ENCODE measurements around the gene DISC1. TPM values are rescaled to one million over a fixed set of nuclear protein-coding genes. Genes with fewer than 3 reads are reported as not detected.
"Not testable (repeated sequence)": the region's sequence is repeated elsewhere in the genome, so short reads cannot be mapped to it uniquely, and the experiment has no call there.

DISC1 gene
- total RNA-seq, 1 donor from 2014 or later, result 12.3 TPM

- H3K4me3 ChIP-seq, result no peak overlapping the region
- no peaks in the 10 kb centered on the region for H3K36me3 ChIP-seq
- TF ChIP-seq CTCF (IDR thresholded peaks at IDR 0.05) (no peak), POLR2AphosphoS5 (IDR thresholded peaks at IDR 0.05; ENCODE audit: insufficient read depth in 1 of 2, low read depth in 1 of 2) (no peak), POLR2A (IDR thresholded peaks at IDR 0.05) (no peak)
- no peaks in the 10 kb centered on the region for H3K27me3 ChIP-seq
- no peak for DNase-seq (ENCODE audit: extremely low spot score in 2 of 2)
- H3K9me3 ChIP-seq, result no peaks in the 10 kb centered on the region
- H3K4me1 ChIP-seq, result no peaks in the 10 kb centered on the region
- intact Hi-C loops (cut with DNase I), result no loop called here
- H3K27ac ChIP-seq, result no peak overlapping the region
Observed at GRCh38 chr1:231638647-231639046, 12.1 kb downstream of the DISC1 start.

- no peaks in the 10 kb centered on the region for H3K27me3 ChIP-seq
- no peaks in the 10 kb centered on the region for H3K4me1 ChIP-seq
- H3K27ac ChIP-seq, result no peak overlapping the region
- DNase-seq (ENCODE audit: extremely low spot score in 2 of 2), result no peak
- TF ChIP-seq CTCF (IDR thresholded peaks at IDR 0.05), result no peak
- TF ChIP-seq POLR2AphosphoS5 (IDR thresholded peaks at IDR 0.05; ENCODE audit: insufficient read depth in 1 of 2, low read depth in 1 of 2), result no peak
- TF ChIP-seq POLR2A (IDR thresholded peaks at IDR 0.05), result no peak
- intact Hi-C loops (cut with DNase I), result no loop called here
- H3K9me3 ChIP-seq, result no peaks in the 10 kb centered on the region
- no peaks in the 10 kb centered on the region for H3K36me3 ChIP-seq
- no peak overlapping the region for H3K4me3 ChIP-seq
Observed at GRCh38 chr1:231639819-231640218, 13.2 kb downstream of the DISC1 start.

GRCh38 chr1:231641444-231641843, 14.9 kb downstream of the DISC1 start:
- H3K4me1 ChIP-seq; H3K27me3 ChIP-seq; H3K36me3 ChIP-seq; DNase-seq (ENCODE audit: extremely low spot score in 2 of 2); intact Hi-C loops (cut with DNase I); H3K4me3 ChIP-seq; H3K9me3 ChIP-seq; H3K27ac ChIP-seq: not testable (repeated sequence)

GRCh38 chr1:231642061-231642460, 15.5 kb downstream of the DISC1 start:
- H3K27ac ChIP-seq; H3K36me3 ChIP-seq; intact Hi-C loops (cut with DNase I); H3K4me1 ChIP-seq; H3K4me3 ChIP-seq; DNase-seq (ENCODE audit: extremely low spot score in 2 of 2); H3K9me3 ChIP-seq; H3K27me3 ChIP-seq: not testable (repeated sequence)

- Histone ChIP-seq H3K27ac (no peak overlapping the region), H3K36me3 (no peaks in the 10 kb centered on the region), H3K9me3 (no peaks in the 10 kb centered on the region), H3K4me1 (no peaks in the 10 kb centered on the region), H3K4me3 (no peak overlapping the region), H3K27me3 (no peaks in the 10 kb centered on the region)
- intact Hi-C loops (cut with DNase I), result no loop called here
- DNase-seq (ENCODE audit: extremely low spot score in 2 of 2), result no peak
- TF ChIP-seq CTCF (IDR thresholded peaks at IDR 0.05) (no peak), POLR2AphosphoS5 (IDR thresholded peaks at IDR 0.05; ENCODE audit: insufficient read depth in 1 of 2, low read depth in 1 of 2) (no peak), POLR2A (IDR thresholded peaks at IDR 0.05) (no peak)
Observed at GRCh38 chr1:231642618-231643017, 16.0 kb downstream of the DISC1 start.

GRCh38 chr1:231643071-231643934, 16.7 kb downstream of the DISC1 start:
- Histone ChIP-seq H3K9me3 (no peaks in the 10 kb centered on the region), H3K4me3 (no peak overlapping the region), H3K27ac (no peak overlapping the region), H3K4me1 (no peaks in the 10 kb centered on the region), H3K36me3 (no peaks in the 10 kb centered on the region), H3K27me3 (no peaks in the 10 kb centered on the region)
- TF ChIP-seq POLR2AphosphoS5 (IDR thresholded peaks at IDR 0.05; ENCODE audit: insufficient read depth in 1 of 2, low read depth in 1 of 2) (no peak), CTCF (IDR thresholded peaks at IDR 0.05) (no peak), POLR2A (IDR thresholded peaks at IDR 0.05) (no peak)
- intact Hi-C loops (cut with DNase I), result no loop called here
- no peak for DNase-seq (ENCODE audit: extremely low spot score in 2 of 2)

Data from vagina (tissue), 2 donors.